IPS-15b (cell line): ENCODE results near the gene HES7.
"Not testable (repeated sequence)": the region's sequence is repeated elsewhere in the genome, so short reads cannot be mapped to it uniquely, and the experiment has no call there.

Experiments
- H3K27me3 ChIP-seq: one replicate; pipeline ENCODE4 v1.6.1; 2013; ENCODE audit warnings: low read length; ENCODE audit not compliant: control insufficient read depth, insufficient read depth
- H3K36me3 ChIP-seq: one replicate; pipeline ENCODE4 v1.6.1; 2013; ENCODE audit warnings: low read length; ENCODE audit not compliant: control insufficient read depth, insufficient read depth
- H3K4me1 ChIP-seq: one replicate; pipeline ENCODE4 v1.6.1; 2013; ENCODE audit warnings: mild to moderate bottlenecking, low read length; ENCODE audit not compliant: control insufficient read depth, insufficient read depth
- H3K4me3 ChIP-seq: one replicate; pipeline ENCODE4 v1.5.1; 2013; ENCODE audit warnings: low read depth, low read length
- H3K9ac ChIP-seq: one replicate; pipeline ENCODE4 v1.6.1; 2013; ENCODE audit warnings: low read depth, mild to moderate bottlenecking, low read length
- H3K9me3 ChIP-seq: one replicate; pipeline ENCODE4 v1.6.1; 2013; ENCODE audit warnings: mild to moderate bottlenecking, low read length; ENCODE audit not compliant: control insufficient read depth, insufficient read depth

The HES7 gene

DNA sequence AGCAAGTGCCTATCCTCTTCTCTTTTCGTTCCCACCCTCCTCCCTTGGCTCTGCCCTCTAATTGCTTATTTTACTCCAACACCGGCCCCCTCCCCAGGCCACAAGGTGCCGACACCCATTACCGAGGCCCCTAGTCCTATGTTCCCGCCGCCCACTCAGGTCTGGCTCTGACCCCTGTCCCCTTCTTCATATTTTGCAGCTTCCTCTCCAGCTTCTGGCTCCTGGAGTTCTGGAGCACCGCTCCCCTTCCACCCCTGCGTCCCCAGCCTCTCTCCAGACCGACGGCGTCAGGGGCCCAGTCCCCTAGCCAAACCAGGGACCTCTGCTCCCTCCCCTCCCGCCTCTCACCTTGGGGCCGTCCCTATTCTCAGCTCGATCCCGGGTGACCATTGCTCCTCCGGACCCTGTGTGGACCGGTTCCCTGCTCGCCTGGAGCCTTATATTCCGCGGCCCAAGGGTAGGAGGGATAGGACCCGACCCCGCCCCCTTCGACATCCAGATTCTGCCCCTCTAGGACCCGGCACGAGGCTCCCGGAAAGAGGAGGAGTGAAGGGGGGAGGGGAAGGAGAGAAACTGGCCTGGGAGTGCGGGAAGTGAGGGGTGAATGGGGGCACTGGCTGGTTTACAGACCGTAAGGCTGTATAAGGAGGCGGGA lies at the start of gene HES7:
Gene HES7, minus strand, starts transcription at position 412 of the 655 bp plus-strand sequence. Its CDS starts 22 bp downstream, at position 390.
- no peak within 1 kb of the TSS for H3K9ac ChIP-seq
- peaks cover 56% of the 10 kb centered on the region for H3K27me3 ChIP-seq
- H3K9me3 ChIP-seq = no peaks in the 10 kb centered on the region
- H3K36me3 ChIP-seq = no peaks in the 10 kb centered on the region
- peak within 1 kb of the TSS; percentile 100 for H3K4me3 ChIP-seq
- H3K4me1 ChIP-seq = peaks cover 11% of the 10 kb centered on the region

DNA sequence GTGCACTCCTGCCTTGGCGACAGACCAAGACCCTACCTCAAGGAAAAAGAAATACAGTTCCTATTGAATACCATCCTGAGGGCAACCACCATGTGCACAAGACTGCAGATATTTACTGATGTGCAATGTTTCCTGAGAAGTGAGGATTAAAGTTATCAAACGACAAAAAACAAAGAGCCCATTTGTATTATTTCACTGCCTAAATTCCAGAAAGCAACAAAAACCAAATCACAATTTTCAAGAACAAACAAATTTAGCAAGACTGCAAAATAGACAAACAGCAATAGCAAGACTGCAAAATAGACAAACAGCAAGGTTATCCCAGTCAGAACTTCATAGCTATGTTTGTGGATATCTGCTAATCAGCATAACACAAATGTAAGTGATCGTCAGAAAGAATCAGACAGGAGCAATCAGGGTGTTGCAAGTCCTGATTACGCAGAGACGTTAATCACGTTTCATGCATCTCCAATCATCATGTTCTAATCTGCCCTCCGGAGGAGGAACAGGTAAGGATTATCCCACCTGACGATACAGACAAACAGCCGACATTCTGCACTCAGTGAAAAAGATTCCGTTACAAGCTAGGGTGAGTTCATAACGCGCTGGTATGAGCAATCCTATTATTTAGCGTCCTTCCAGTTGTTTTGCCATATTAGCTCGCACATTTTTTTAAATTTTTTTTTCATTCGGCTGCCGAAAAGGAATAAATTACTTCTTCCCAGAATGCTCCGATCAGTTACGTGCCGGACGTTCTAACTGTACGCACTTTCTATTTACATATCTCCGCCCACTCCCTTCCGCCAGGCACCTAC lies 49.4 kb upstream of the HES7 start:
- peaks cover 12% of the 10 kb centered on the region for H3K4me1 ChIP-seq
- peak overlapping the region; percentile 57 for H3K4me3 ChIP-seq
- no peaks in the 10 kb centered on the region for H3K36me3 ChIP-seq
- no peaks in the 10 kb centered on the region for H3K9me3 ChIP-seq
- H3K27me3 ChIP-seq = no peaks in the 10 kb centered on the region
- H3K9ac ChIP-seq = peak overlapping the region; percentile 96

DNA sequence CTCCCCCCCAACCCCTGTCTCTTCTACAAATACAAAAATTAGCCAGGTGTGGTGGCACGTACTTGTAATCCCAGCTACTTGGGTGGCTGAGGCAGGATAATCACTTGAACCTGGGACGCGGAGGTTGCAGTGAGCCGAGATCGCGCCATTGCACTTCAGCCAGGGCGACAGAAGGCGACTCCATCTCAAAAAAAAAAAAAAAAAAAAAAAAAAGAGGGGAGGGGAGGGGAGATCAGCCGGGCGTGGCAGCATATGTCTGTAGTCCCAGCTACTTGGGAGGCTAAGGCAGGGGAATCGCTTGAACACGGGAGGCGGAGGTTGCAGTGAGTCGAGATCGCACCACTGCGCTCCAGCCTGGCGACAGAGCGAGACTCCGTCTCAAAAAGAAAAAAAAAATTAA lies 46.3 kb upstream of the HES7 start:
- not testable (repeated sequence) for H3K36me3 ChIP-seq, H3K4me1 ChIP-seq, H3K9ac ChIP-seq, H3K9me3 ChIP-seq, H3K27me3 ChIP-seq, H3K4me3 ChIP-seq

DNA sequence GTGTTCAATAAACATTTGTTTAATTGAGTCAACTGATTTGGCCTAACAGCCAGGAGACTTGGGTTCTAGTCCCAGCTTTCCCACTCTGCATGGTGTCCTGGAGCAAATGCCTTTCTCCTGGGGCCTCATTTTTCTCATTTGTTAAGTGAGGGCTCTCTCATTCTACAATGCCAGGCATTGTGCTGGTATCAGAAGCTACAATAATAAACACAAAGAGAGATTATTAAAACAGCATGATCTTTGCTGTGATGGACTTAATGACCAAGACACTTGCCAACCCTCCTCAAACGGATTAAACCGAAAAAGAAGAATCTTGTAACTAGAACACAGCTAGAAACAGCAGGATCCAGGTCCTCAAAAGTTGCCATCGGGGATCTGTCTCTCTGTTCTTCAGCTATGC lies 43.6 kb upstream of the HES7 start:
- H3K9me3 ChIP-seq = no peaks in the 10 kb centered on the region
- peaks cover 12% of the 10 kb centered on the region for H3K4me1 ChIP-seq
- no peaks in the 10 kb centered on the region for H3K27me3 ChIP-seq
- no peaks in the 10 kb centered on the region for H3K36me3 ChIP-seq
- no peak overlapping the region for H3K9ac ChIP-seq
- no peak overlapping the region for H3K4me3 ChIP-seq

DNA sequence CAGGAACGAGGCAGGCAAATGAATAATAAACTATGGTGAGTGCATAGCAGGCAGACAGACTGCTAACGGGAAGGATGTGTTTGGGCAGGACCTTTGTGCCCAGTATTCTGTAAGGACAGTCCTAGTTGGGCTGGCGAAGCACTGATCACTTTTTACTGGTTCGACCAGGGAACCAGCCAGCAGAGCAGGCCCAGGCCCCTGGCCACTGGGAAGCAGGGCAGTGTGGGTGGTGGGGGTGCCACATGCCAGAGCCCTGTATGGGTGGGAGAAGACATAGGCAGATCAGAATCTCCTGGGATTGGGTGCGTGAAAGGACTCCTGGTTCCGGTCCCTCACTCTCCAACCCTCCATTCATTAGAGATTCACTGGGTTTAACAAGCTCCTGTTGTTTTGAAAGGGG lies 42.8 kb upstream of the HES7 start:
- Histone ChIP-seq H3K4me1 (peaks cover 12% of the 10 kb centered on the region), H3K9me3 (no peaks in the 10 kb centered on the region), H3K4me3 (no peak overlapping the region), H3K36me3 (no peaks in the 10 kb centered on the region), H3K27me3 (no peaks in the 10 kb centered on the region), H3K9ac (no peak overlapping the region)

DNA sequence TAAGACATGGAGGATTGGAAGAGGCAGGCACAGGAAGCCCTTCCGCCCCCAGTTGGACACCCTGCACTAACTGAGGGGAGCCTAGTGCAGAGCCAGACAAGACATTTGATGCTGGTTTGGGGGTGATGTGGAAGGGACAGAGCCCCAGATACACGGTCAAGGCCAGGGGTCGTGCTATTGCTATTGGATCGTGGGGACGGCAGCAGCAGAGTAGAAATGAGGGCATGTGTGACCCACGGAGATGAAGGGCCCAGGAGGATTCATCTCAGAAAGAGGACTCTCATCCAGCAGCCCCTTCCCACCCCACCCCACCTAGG lies 40.9 kb upstream of the HES7 start:
- Histone ChIP-seq H3K27me3 (no peaks in the 10 kb centered on the region), H3K36me3 (peaks cover 3% of the 10 kb centered on the region), H3K4me1 (peaks cover 16% of the 10 kb centered on the region), H3K4me3 (peak overlapping the region; percentile 73), H3K9ac (no peak overlapping the region), H3K9me3 (no peaks in the 10 kb centered on the region)

DNA sequence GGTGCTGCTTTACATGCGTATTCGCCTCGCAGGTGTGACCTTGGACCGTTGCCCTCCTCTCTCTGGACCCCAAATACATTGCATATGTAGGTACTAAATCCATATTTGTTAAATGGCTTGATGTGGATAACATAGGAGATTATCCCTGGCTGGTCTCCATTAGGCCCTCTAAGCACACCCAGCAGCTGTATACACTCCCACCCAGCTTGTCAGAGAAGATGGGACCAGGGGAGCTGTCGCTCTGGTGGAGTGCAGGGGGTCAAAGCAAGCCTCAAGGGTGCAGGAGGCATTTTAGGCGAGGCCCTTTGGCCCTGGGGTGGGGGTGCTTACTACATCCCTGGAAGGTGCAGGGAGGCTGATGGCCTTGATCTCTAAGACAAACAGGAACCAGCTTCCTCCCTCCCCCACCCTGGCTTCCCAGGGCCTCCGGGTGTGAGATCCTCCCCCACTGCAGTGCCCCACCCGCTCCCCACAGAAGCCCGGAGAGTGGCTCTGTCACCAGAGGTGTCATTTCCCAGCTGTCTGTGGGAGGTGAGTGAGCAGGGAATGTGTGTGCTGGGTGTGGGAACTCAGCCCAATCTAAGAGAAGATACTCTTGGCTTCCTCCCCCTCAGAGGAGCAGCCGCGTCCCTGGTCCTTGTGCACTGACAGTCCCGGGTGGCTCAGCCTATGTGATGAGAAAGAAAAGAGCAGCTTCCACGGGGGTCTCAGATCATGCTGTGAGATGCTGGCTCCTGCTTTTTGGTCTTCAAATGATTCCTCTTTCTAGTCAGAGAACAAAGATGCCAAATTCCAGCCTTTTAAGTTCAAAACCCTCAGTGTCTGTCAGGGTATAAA lies 40.3 kb upstream of the HES7 start:
- Histone ChIP-seq H3K4me1 (peaks cover 16% of the 10 kb centered on the region), H3K4me3 (peak overlapping the region; percentile 73), H3K9me3 (no peaks in the 10 kb centered on the region), H3K36me3 (peaks cover 3% of the 10 kb centered on the region), H3K9ac (no peak overlapping the region), H3K27me3 (no peaks in the 10 kb centered on the region)

DNA sequence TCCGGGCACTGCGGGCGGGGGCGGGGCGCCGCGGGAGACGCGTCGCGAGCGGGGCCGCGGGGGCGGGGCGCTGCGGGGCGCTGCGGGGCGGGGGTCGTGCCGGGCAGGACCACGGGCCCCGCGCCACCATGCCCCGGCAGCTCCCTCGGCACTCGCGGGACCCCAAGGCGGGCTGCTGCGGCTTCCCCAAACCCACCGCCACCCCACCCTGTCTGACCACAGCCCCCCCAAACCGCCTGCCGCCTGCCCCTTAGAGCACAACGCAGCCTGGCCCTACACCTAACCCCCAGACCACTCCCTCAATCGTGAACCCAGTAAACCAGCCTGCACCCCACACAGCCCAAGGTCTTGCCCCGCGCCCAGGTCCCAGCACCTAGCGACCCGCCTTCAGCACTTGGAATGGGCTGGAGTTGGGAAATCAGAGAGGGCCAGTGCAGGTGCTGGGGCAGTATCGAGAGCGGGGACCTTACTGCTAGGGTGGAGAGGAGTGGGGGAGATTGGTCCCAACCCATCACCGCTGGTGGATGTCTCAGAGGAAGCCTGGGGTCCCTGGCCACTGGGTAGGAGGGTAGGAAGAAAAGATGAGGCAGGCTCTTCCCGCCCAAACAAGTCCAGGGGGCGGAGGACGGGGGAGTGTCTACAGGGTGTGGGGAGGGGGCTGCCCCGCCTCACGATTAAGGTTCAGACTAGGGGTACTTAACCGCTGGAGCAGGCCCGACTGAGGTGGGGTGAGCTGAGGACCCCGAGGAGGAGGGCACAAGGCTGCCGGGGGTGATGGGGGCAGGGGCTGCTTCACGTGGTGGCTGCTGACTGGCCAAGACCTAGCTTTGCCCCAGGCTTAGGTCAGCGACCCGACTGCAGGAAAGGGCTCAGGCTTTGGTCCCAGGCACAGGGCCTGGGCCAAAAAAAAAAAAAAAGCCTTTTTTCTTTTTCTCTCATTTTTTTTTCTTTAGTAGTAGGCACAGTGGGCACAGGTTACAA lies 39.4 kb upstream of the HES7 start:
- Histone ChIP-seq H3K4me3 (peak overlapping the region; percentile 73), H3K27me3 (no peaks in the 10 kb centered on the region), H3K9me3 (no peaks in the 10 kb centered on the region), H3K4me1 (peaks cover 16% of the 10 kb centered on the region), H3K9ac (peak overlapping the region; percentile 85), H3K36me3 (peaks cover 5% of the 10 kb centered on the region)

DNA sequence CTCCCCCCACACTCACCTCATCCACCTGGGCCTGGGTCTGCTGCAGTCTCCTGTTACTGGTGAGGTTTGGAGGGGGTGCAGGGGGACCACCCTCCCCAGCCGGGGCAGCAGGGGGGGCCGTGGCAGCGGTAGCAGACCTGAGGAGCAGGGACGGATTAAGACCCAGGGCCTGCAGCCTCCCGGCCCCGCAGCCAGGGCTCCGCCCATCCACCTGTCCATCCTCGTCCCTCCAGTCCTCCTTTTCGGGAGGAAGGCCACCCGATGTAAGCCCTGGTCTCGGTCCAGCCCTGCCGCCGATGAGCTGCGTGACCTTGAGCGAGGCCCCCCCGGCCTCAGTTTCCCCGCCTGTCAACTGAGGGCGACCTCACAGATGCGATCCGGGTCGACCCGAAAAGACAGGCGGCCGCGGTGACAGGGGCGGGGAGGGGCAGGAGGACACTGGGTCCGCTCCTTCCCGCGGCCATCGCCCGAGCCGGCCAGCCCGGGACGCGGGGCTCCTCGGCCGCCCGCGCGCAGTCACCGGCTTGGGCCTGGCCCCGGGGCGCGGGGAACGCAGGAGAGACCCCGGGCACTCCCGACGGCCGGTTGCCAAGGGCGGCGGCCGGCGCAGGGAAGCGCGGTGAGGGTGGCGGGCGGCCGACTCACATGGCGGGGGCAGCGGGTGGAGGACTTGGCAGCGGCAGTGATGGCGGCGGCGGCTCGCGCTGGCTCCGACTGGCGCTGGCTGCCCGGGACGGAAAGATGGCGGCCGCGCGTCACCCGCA lies 38.5 kb upstream of the HES7 start, which contains the start of gene VAMP2:
Gene VAMP2, minus strand, starts transcription at position 716 of the 764 bp plus-strand sequence. Its CDS starts 69 bp downstream, at position 647.
- Histone ChIP-seq H3K9ac (peak within 1 kb of the TSS; percentile 85), H3K27me3 (no peaks in the 10 kb centered on the region), H3K9me3 (no peaks in the 10 kb centered on the region), H3K36me3 (peaks cover 5% of the 10 kb centered on the region), H3K4me3 (peak within 1 kb of the TSS; percentile 88), H3K4me1 (peaks cover 16% of the 10 kb centered on the region)

DNA sequence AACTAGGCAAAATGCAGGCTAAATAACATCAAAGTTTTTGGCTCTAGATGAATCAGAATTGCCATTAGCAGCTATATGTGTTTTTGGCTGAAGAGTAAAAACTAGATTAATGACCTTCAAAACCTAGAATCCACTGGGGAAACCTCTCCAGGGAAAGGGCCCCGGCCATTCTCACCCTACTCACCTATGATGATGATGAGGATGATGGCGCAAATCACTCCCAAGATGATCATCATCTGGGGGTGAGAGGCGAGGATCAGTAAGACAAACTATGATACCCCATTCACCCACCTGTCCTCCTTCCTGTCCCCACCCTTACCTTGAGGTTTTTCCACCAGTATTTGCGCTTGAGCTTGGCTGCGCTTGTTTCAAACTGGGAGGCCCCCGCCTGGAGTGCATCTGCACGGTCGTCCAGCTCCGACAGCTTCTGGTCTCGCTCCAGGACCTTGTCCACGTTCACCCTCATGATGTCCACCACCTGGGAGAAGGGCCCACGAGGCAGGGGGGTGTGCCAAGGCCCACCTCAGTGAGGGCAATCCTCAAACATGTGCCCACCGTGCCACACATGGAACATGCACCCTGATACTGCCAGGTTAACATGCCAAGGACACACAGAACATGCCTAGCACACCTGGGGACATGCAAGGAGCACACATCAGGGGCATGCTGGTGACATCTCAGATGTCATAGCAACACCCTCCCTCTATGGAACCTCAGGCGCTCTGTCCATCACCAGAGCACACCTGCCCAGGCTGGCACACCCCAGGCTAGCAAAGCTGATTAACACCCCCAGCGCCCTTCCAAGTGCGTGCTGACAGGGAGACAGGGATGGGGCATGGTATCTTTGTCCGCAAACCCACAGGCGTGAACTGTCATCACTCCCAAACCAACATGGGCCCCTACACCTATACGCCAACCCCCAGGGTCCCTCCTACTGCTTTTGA lies 37.7 kb upstream of the HES7 start:
- H3K4me3 ChIP-seq = peak overlapping the region; percentile 88
- no peaks in the 10 kb centered on the region for H3K27me3 ChIP-seq
- H3K9me3 ChIP-seq = no peaks in the 10 kb centered on the region
- H3K9ac ChIP-seq = peak overlapping the region; percentile 65
- H3K4me1 ChIP-seq = peaks cover 18% of the 10 kb centered on the region
- H3K36me3 ChIP-seq = peaks cover 5% of the 10 kb centered on the region
